OCI-M2 (cell line): ENCODE data around the gene EVA1C.
"Not testable (repeated sequence)": the region's sequence is repeated elsewhere in the genome, so short reads cannot be mapped to it uniquely, and the experiment has no call there.

Source experiments
- DNase-seq: peaks from one replicate; lab custom pipeline; 2025; ENCODE audit not compliant: unreplicated experiment; lab: John Stamatoyannopoulos, UW

The EVA1C gene

DNA sequence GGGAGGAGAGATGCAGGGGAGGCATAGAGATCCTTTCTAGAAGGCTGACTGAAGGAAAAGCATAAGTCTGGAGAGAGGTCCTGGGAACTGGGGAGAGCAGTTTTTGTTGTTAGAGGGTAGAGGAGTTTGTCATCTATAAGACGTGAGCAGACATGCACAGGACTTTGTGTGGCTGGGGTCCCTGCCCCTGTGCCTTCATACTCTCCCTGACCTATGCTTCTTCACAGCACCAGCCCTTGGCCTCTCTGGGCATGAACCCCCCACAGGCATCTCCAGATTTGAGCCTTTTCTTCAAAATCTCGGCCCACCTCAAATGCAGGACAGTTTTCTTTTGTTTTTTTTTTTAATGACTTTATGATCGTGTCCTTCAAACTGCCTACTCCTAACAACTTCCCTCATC is 79.9 kb downstream of the EVA1C start:
- no peak for DNase-seq

DNA sequence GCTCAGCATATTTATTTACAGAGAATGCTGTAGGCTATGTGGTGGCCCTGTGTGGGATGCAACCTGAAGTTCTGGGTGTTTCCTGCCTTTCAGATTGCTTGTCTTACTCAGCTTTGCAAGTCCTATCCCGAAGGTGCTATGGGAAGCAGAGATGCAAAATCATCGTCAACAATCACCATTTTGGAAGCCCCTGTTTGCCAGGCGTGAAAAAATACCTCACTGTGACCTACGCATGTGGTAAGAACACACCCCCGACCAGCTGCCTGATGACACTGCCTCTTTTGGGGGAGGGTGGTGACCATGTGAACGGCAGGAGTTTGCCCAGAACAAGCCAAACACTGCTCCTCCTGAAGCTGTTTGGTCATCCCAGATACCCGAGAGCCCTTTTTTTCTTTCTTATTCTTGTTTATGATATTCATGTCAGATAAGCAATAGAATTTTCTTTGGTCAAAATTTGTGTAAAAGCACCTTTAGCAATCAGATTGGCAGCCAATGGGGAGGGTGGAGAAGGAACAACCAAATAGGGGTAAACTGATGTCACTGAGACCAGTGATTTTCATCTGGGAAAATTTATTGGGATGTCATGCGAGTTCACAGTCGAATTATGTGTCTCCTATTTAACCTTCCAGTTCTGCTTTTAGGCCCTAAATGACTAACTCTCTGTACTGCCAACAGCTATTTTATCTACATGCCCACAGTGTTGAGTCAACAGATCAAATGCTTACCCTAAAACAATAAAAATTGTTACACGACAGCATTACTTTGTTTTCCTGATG is 82.6 kb downstream of the EVA1C start:
- DNase-seq: no peak

DNA sequence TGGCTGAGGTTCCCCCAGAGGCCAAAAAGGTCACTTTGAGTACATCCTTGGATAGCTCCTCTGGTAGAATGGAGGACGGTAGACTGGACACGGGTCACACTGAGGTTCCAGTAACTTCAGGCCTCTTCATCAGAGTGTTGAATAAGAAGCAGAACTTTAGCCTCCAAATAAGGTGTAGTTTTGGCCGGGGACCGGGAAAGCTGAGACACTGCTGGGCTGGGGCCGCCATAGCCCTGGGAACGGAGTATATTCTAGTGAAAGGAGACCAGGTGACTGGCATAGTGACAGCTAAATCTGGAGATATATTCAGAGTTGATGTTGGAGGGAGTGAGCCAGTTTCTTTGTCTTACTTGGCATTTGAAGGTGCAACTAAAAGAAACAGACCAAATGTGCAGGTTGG is 84.1 kb downstream of the EVA1C start:
- no peak for DNase-seq

DNA sequence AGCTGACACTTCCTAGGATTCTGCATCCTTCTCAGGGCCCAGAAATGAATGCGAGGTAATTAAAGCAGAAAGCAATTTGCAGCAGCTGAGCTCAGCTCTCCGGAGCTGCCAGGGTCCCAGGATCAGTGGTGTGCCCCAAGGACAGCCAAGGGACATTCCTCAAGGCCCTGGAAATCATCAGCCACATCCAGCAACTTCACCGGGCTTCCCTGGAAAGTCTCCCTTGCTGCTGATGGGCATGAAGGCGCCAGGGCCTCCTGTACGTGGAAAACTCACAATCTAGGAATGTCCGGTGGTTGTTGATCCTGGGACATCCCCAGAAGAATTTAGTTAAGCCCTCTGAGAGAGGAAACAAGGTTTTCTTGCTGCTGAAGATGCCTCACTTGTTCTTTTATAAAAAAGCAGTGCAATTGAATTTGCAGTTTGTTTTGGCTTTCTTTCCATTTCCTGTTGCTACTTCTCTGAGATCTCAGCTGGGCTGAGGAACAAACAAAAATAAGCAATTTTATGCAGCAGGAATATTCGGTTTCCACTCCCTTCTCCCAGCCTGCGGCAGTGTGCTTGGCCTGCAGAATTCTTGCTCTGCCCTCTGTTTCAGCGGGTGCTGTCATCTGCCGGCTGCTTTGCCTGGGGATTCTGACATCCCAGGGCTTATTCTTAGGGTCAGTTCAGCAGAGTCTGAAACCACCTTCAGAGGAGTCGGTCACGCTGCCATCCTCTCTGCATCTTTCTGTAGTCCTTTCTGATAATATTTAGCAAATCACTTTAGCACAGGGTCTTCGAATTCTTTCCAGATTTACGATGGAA is 86.9 kb downstream of the EVA1C start:
- DNase-seq: no peak

DNA sequence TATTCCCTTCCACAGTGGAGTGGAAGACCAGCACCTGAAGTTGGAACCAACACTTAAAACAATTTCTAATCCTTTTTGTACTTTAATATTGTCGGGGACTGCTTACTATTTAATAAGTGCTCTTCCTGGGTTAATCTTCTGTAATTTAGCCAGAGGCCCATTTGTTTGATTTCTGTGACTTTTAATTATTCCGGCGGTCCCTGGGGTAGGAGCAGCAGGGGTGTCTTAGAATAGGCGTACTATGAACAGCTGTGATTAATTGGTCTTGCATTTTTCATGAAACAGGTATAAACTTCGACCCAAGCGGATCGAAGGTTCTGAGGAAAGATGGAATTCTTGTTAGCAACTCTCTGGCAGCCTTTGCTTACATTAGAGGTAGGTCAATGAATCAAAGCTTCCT is 91.1 kb downstream of the EVA1C start:
- not testable (repeated sequence) for DNase-seq

DNA sequence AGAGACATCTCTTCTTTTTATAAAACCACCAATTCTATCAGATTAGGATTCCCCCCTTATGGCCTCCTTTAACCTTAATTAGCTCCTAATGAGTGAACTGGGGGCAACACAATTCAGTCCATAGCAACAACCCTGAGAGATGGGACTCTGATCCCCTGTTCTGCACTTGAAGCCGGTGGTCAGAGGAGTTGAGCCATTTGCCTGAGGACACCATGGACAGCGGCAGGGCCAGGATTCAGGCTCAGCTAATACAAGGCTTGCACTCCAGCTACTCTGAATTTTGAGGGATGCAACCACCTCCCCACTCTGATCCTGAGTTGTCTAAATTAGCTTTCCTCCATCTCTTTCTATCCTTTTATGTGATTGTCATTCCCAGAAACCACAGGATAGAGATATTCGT is 93.3 kb downstream of the EVA1C start:
- DNase-seq: not testable (repeated sequence)

DNA sequence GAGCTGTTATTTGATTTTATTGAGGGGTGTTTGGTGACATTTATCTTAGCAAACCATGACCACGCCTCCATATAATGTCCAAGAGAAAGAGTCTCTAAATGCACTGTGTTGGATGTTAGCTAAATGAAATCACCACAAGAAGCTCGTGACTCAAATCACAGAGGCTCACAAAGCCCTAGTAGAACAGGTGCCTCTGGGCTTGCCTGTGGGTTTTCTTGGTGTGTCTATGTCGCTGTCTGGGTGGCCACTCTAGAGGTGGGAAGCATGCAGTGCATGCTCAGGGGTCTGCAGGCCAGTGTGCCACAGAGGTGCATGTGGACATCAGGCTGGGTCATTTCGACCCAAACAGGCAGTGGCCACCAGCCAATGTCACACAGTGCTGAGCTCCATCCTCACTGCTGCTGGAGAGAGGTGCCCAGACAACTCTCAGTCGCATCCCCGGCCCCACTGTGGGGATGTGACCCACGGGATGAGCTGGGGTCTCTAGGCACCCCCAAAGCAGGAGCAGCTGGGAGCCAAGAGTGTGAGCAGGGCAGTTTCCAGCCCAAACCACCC is 94.0 kb downstream of the EVA1C start:
- not testable (repeated sequence) for DNase-seq

DNA sequence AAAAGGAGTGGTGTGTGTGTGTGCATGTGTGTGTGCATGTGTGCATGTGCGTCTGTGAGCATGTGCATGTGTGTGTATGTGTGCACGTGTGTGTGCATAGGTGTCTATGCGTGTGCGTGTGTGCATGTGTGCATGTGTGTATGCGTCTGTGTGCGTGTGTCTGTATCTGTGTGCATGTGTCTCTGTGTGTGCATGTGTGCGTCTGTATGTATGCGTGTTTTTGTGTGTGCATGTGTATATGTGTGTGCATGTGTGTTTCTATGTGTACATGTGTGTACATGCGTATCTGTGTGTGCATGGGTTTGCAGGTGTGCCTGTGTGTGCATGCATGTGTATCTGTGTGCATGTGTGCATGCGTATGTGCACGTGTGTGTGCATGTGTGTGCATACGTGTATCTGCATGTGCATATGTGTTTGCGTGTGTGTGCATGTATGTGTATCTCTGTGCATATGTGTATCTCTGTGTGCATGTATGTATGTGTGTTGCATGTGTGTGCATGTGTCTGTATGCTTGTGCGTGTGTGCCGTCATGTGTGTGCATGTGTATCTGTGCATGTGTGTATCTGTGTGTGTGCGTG is 94.9 kb downstream of the EVA1C start:
- no peak for DNase-seq

DNA sequence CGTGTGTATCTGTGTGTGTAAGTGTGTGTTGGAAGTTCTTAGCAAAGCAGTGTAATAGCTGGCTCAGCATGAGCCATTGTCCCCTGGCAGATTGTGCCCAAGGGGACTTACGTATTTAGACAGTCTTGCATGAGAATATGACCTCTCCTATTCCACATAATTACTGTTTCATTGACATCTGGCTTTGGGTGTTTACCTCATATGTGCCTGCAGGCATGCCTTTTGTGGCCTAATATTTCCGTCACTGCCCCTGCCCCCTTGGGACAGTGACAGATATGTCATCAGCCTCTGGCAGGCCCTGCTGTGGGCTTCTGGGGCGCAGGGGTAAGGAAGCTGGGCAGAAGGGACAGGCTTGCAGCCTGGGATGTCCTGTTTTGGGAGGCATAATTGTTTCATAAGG is 95.5 kb downstream of the EVA1C start:
- DNase-seq: not testable (repeated sequence)

DNA sequence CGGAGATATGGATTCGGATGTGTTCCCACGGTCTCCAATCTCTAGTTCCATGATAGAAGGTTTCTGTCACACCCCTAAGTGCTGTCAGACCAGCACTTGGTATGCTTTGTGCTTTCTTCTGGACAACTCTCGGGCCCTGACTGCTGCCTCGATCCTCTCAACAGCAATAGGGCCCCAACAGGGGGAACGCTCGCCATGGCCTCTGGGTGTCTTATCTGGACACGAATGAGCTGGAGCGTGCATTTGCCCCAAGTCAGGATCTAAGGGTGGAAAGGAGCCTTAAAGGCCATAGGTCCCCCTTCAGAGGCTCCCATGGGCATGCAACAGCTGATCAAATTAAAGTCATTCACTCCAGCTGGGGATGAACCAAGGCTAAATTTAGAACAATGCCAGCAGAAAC is 96.1 kb downstream of the EVA1C start:
- no peak for DNase-seq

DNA sequence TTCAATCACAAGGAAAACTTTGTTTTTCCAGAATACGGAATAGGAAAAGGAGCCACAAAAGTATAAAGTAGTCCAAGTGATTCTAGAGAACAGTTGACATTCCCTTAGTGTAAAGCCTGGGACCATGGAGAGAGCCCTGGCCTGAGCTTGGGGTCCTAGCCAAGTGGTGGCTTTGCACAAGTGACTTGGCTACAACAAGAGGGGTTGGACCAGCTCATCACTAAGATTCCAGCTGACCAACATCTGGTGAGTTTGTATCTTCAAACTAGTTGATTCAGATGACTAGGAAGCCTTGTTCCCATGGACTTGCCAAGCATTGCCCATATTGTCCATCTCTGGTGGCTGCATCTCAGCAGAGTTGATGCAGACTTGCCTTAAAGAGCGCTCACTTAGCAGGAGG is 96.5 kb downstream of the EVA1C start:
- DNase-seq: not testable (repeated sequence)

DNA sequence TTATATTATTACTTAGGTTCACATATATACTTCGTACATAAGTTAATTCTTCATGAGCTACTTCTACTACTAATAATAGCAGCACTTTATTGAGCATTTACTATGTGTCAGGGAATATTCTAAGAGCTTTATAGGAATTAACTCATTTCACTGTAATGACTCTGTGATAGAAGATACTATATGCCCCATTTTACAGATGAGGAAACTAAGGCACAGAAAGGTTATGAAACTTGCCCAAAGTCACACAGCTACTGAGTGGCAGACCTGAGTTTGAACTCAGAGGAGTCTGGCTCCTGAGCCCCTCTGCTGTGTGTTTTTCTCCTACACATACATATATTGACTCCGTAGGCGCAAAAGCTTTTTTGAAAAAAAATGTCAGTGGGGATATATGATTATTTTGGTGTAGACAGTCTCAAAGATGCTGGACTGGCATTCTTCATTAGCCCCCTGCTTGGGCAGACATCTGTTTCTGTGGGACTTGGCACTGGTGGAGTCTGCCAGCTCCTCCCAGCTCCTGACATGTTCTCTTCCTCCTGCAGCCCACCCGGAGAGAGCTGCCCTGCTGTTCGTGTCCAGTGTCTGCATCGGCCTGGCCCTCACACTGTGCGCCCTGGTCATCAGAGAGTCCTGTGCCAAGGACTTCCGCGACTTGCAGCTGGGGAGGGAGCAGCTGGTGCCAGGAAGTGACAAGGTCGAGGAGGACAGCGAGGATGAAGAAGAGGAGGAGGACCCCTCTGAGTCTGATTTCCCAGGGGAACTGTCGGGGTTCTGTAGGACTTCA is 102.0 kb downstream of the EVA1C start:
- no peak for DNase-seq

DNA sequence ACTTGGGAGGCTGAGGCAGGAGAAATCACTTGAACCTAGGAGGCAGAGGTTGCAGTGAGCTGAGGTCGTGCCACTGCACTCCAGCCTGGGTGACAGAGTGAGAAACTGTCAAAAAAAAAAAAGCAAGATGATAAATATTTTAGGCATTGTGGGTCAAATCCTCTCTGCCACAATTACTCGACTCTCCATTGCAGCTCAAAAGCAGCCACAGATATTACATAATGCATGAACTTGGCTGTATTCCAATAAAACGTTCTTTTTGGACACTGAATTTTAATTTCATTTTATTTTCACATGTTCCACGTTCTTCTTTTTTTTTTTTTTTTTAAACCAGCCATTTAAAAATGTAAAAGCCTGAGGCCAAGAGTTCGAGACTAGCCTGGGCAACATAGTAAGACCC is 103.4 kb downstream of the EVA1C start:
- no peak for DNase-seq

DNA sequence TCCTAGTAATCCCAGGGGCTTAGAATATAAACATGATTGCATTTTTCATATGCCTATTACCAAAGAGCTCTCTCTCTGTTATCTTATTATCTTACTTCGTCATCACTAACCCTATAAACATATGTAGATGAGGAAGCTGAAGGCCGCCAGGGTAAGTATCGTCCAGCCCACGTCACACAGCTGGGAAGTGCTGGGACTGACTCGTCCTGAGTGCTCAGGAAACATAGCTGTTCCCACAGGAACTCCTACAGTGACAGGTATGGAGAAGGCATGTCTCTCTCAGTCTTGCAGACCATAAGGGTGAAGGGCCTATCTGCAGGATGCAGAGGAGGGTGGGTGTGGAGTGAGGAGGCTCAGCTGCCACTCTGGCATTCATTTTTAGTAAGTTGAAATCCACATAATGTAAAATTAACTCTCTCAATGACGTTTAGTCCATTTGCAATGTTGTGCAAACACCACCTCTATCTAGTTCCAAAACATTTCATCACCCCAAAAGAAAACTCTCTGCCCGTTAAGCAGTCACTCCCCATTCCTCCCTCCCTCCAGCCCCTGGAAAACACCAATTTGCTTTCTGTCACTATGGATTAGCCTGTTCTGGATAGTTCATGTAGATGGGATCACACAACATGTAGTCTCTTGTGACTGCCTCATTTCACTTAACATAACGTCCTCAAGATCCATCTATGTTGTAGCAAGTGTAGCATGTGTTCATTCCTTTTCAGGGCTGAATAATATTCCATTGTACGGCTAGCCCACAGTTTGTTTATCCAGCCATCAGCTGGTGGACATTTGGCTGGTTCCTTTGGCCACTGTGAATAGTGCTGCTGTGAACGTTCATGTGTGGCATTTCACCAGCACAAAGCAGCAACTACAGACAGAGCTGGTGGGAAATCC is 104.5 kb downstream of the EVA1C start:
- DNase-seq: no peak

DNA sequence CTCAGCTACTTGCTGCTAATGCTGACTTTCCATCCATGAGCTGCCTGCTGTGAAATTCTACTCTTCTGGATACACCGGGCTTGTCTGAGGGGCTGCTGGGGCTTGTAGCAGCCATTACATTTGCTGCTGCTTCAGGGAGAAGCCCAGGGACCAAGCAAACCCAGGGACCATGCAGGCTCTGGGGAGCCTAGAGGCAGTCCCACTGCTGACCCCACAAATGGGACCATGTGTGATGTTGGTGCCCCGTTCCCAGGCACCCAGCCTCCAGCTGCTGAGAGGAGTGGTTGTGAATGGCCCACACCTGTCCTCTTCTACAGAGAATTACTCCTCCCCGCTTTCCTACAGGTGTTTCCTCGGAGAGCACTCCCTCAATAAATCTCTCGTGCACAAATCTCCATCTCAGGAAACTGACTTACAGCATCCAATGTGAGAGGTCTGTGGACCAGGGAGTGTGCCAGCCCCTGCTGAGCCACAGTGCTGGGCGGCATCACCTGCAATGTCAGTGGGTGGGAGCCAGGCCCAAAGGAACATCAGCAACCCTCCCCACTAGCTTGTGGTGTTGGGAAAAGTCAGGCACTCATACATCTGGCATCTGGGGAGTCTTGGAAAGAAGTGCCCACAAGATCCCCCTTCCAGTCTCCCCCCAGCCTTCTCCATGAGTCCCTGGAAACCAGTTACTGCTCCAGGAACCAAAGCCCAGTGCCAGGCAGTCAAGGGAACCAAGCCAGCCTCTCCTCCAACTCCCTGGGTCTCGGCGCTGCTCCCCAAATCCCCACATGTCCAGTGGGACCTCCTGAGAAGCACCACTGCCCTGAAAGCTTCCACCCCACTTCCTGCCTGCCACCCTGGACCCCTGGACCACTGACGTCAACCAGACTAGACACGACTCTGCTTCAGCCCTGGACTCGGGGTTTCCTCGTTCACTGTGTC is 107.7 kb downstream of the EVA1C start:
- DNase-seq: no peak

DNA sequence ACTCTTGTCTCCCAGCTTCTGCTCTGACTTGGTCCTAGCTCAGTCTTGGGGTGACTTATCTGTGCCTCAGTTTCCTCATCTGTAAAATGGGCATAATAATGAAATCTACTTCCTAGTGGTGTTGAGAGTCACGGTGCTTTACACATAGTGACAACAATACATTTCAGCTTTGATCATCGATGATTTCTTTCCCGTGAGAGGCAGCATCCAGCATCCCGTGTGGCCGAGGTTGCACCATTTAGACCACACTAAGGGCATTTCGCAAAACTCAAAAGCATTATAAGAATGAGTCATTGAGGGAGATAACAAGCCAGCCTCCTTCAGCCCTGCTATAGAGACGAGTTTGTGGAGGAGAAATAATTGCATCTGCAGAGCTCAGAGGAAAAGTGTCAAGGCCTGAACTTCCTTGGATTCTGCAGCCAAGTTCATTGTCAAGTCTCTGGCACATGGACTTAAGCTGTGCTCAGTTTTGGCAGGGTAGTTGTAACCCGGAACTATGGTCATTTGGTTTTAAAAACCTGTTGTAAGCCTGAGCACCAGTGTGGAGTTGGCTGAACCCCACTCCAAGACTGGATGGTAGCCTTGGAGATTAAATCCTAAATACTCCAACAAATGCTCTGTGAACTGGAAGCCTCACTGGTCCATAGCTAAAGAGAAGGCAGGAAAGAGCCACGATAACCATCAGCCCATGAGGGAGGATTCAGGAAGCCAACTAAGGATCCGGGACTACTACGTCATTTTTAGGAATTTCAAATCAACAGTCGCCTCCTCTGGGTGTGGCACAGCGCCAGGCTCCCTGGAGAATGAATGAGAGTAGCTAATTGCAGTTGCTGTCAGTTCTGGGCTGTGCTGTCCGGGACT is 108.6 kb downstream of the EVA1C start:
- no peak for DNase-seq

DNA sequence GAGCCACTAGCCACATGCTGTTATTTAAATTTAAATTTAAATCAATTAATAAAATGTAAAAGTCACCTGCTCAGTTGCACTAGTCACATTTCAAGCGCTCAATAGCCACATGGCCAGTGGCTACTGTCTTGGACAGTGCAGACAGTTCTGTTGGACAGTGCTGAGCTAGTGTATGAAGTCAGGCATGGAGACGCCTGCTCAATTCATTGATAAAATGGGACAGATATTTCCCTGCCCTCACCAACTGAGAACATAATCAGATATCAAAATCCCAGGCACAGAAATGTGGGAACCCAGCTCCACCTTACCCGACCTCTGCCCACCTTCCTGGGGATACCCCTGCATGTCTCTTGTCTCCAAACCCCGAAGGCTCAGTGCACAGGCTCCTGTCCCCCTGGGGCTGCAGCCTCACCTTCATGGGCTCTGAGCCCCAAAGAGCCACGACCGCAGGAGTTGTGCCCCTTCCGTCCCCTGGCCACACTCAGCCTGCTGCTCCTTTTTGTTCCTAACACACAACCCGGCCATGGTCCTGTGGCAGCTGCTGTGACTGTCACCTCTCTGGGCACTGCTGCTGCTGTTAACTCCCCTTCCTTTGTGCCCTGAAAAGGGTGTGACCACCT is 109.3 kb downstream of the EVA1C start:
- no peak for DNase-seq

DNA sequence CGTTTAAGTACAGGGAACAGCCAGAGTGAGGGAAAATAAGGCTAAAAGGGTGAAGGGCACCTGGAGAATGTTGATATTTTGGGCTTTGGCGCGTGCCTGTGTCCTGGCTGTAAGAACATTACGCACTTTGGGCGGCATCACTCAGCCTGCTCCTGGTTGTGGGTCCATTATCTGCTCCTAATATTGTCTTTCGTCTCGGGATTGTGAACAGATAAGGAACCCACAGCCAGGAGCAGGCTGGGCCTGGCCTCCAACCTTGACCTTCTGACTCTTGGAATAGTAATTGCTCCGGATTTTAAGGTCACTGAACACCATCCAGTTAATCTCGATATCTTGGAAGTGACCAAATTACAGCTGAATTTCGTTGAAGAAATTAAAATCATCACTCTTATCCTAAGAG is 111.0 kb downstream of the EVA1C start:
- DNase-seq: no peak
